Measurements from ENCODE around the gene PFDN4. TPM values are rescaled to one million over a fixed set of nuclear protein-coding genes. Genes with fewer than 3 reads are reported as not detected.
"Not testable (repeated sequence)": the region's sequence is repeated elsewhere in the genome, so short reads cannot be mapped to it uniquely, and the experiment has no call there.

Gene PFDN4
- total RNA-seq, 1 donor from 2014 or later: 19.8 TPM

DNA sequence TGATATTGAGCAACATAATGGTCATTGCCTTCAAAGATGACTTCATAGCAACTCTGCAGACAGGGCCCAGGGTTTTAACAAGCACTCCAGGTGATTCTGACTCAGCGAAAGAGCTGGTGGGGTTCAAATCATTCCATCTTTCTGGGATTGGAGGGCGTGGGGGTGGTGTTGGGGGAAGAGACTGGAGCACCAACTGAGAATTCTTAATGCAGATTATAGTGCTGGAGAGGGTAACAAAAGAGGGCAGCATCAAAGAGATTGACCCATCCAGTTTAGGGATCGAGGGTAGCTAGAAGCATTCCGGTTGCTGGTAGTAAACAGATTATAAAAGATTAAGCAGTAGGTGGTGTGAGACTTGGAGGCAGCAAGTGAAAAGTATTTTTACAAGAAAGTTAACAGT is 15.9 kb downstream of the PFDN4 start:
- DNase-seq (ENCODE audit: low spot score): no peak

DNA sequence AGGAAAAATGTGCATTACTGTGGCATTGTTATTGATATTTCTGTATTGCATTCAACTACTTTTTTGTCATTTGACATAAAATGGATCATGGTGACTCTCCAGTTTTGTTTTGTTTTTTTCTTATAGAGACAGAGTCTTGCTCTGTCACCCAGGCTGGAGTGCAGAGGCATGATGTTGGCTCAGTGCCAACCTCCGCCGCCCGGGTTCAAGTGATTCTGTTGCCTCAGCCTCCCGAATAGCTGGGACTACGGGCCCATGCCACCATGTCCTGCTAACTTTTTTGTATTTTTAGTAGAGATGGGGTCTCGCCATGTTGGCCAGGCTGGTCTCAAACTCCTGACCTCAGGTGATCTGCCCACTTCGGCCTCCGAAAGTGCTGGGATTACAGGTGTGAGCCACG is 16.8 kb downstream of the PFDN4 start:
- not testable (repeated sequence) for DNase-seq (ENCODE audit: low spot score)

DNA sequence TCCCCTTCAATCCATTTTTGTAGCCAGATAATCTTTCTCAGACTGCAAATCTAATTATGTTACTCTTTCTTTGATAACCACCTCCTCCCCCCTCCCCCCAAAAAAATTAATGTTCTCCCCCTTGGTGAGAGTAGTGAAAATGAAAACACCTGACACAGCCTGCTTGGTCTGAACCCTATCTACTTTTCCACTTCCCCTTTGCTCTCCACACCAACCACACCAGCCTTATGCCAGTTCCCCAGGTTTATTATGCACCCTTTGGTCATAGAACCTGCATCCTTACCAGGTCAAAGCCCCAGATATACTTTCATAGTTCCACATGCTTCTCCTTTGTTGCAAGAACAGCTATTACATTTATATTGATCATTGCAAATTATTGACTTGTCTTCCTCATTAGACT is 19.4 kb downstream of the PFDN4 start:
- DNase-seq (ENCODE audit: low spot score): no peak

DNA sequence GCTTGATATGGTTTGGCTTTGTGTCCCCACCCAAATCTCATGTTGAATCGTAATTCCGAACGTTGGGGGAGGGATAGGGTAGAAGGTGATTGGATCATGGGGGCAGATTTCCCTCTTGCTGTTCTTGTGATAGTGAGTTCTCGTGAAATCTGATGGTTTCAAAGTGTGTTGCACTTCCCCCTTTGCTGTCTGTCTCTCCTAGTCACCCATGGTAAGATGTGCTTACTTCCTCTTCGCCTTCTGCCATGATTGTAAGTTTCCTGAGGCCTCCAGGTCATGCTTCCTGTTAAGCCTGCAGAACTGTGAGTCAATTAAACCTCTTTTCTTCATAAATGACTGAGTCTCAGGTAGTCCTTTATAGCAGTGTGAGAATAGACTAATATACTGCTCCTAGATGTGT is 19.9 kb downstream of the PFDN4 start:
- DNase-seq (ENCODE audit: low spot score): no peak

DNA sequence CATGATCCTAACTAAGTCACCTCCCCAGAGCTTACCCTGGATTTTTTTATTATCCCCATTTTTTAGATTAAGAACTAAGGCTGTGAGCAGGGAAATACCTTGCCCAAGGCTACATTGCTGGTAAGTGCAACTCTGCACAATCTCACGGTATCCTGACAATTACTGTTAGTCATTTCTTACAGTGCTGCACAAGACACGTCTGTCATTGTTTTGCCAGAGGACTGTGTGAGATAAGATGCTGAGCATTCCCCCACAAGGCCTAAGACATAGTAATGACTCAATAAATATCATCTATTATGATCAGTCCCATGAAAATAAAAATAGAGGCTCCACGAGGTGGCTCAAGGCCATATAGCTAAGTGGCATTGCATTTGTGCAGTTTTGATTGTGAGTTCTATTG is 21.0 kb downstream of the PFDN4 start:
- no peak for DNase-seq (ENCODE audit: low spot score)

DNA sequence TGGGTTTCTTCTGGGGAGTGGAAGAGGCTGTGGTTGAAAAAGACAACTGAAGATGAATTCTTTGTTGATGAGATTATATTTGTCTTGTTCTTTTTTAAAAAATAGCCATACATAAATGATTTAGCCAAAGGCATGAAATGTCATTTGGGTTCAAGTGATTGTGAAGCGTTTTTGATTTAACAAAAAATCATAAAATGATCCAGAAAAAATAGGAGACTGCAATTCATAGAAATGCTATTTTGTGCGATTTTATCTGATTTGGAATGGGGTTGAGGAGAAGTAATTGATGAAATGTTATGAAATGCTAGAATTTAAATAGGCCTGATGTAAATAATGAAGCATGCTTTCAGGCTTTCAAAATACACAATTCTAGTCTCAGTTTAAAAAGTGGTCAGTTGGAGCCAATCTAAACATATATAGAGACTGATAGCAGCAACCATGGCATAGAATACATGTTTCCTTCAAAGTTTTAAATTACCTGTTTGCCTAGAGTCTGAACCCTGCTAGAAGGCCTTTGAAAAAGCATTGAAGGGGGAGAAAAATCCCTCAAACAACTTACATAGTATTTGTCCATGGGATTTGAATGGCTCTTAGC is 21.8 kb downstream of the PFDN4 start:
- no peak for DNase-seq (ENCODE audit: low spot score)

DNA sequence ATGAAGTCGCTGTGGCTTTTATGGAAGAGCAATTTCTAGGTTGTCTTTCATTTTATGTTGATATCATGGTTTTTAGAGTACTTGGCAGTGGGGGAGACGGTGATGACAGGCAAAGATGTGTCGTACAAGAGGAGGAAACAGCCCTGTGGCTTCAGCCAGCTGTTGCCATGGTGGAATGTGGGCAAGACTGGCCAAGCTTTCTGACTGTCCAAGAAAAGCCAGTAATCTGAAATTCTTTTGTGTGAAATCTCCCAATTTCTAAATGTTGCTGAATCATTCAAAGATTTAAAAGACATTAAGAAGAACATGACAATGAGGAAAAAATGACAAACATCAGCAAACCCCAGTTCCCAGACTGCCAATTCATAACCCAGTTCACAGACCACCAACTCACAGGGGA is 23.1 kb downstream of the PFDN4 start:
- no peak for DNase-seq (ENCODE audit: low spot score)

DNA sequence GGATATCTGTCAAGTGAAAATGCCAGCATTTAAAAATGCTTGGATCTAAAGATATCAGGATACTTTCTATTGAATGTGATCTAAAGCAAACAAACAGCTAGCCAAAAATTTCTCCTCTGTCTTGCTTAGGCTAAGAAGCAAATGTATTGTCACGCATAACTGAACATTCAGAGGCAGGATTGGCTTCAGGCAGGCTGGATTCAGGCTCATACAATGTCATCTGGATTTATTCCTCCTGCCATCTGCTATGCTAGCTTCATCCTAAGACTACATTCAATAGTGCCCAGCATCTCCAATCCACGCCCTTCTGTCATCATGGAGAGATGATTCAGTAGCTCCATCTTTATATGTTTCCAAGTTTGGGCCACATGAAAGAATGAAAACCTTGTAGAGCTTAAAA is 27.1 kb downstream of the PFDN4 start:
- DNase-seq (ENCODE audit: low spot score): no peak

DNA sequence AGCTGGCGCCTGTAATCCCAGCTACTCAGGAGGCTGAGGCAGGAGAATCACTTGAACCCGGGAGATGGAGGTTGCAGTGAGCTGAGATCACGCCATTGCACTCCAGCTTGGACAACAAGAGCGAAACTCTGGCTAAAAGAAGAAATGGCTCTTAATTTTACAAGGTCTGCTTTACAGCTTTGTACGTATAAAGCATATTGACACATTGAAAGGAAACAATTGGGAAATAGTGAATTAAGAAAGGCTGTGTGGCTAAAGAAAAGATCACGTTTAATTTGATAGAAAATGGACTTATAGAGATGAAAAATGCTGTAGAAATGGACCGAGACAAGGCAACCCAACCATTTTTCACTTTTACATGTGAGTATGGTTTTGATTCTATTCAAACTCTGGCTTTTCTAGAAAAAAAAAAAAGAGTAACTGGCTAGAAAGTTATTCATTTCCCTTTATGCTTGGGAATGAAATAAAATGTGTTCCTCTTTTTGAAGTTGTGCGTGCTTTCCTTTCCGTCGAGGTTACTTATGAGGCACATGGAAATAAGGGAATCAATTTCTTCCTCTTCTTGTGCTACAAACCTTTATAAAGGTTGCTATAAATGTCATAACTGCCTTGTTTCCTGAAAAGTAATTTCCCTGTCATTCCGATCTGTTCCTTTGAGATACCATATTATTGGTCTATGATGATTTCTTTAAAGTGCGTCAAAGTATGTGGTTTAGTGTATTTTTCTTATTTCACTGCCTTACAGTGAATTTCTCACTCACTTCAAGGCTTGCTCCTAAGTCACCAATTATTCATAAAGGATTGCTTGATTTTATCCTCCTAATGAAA is 29.4 kb downstream of the PFDN4 start:
- DNase-seq (ENCODE audit: low spot score): no peak

DNA sequence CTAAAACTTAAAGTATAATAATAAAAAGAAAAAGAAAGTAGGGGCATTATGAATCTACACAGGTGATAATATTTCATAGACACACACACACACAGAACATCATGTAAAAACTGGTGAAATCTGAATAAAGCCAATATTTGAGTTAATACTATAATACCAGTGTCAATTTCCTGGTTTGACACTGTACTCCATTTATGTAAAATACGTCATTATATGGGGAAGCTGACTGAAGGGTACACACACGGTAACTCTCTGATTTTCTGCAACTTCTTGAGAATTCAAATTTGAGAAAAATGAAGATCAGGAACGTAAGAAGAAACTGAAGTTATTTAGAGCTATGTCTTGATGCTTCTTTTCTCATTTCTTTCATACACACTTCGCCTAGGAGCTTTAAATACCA is 36.2 kb downstream of the PFDN4 start:
- DNase-seq (ENCODE audit: low spot score): no peak

DNA sequence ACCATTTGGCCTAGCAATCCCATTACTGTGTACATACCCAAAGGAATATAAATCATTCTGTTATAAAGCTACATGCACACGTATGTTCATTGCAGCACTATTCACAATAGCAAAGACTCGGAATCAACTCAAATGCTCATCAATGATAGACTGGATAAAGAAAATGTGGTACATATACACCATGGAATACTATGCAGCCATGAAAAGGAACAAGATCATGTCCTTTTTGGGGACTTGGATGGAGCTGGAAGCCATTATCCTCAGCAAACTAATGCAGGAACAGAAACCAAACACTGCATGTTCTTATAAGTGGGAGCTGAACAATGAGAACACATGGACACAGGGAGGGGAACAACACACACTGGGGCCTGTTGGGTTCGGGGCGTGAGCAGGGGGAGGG is 40.8 kb downstream of the PFDN4 start:
- not testable (repeated sequence) for DNase-seq (ENCODE audit: low spot score)

DNA sequence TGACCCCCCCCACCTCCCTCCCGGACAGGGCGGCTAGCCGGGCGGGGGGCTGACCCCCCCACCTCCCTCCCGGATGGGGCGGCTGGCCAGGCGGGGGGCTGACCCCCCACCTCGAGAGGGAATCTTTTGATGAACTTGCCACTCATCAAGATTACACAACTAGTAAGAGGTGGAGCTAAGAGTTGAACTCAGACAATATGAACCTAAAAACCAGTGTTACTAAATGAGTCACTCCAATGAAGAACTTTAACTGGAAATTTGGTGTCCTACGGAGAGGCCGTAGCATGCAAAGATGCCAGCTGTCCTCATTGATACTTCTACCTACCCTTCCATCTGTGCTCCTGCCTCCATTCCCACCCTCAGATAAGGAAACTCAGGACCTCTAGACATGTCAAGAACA is 42.8 kb downstream of the PFDN4 start:
- no peak for DNase-seq (ENCODE audit: low spot score)

DNA sequence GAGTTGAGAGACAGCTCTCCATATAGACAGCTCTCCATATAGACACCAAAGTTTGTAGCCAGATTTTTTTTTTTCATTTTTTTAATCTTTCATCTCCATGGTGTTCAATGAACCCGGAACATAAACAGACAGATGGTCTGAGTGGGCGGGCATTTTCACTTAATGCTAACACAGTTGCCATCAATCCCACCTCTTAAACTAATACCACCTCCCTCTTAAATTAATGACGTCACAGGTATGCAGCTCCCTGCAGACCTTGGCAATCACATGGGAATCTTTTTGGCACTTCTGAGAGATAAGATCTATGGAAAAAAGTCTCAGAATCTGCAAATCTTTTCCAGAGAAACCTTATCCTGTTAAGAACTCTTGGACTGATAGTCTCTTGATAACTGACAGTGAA is 43.2 kb downstream of the PFDN4 start:
- DNase-seq (ENCODE audit: low spot score): no peak

DNA sequence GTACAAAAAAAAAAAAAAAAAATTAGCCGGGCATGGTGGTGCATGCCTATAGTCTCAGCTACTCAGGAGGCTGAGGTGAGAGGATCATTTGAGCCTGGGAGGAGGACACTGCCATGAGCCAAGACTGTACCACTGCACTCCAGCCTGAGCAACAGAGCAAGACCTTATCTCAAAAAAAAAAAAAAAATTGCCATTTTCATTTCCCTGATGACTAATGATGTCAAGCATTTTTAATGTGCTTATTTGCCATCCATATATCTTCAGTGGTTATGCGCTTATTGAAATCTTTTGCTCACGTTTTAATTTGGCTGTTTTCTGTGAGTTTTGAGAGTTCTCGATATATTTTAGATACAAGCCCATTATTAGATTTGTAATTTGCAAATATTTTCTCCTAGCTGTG is 46.7 kb downstream of the PFDN4 start:
- no peak for DNase-seq (ENCODE audit: low spot score)

DNA sequence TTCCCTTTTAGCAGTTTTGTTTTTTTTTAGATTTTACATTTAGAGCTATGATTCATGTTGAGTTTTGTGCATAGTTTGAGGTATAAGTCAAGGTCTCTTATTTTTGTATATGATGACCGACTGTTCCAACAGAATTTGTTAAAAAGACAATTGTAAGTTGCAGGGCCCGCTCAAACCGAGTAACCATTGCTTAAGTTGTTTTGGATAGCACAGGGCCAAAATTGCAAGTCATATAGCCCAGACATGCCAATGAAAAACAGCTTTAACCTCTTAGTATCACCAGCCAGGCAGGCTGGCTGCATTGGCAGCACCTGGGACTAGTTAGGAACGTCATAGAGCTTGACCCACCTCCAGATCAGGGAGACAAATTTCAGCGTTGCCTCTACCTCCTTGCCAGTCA is 47.3 kb downstream of the PFDN4 start:
- DNase-seq (ENCODE audit: low spot score): no peak

DNA sequence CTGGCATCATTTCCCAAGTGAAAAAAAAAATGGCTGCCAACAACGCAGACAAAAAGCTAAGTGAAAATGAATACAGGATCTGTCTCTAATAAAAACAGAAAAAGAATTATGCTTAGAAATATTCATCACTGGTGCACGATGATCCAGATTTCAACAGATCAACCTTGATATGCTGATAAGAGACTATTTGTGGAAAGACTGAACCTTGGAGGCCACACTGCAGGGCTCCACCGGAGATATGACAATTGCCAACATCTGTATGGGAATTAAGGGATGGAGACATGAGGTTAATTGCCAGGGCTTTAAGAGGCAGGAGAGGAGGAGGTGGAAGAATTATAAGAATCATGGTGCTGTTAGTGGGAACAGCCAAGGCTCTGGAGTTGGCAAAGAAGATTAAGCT is 48.3 kb downstream of the PFDN4 start:
- no peak for DNase-seq (ENCODE audit: low spot score)

DNA sequence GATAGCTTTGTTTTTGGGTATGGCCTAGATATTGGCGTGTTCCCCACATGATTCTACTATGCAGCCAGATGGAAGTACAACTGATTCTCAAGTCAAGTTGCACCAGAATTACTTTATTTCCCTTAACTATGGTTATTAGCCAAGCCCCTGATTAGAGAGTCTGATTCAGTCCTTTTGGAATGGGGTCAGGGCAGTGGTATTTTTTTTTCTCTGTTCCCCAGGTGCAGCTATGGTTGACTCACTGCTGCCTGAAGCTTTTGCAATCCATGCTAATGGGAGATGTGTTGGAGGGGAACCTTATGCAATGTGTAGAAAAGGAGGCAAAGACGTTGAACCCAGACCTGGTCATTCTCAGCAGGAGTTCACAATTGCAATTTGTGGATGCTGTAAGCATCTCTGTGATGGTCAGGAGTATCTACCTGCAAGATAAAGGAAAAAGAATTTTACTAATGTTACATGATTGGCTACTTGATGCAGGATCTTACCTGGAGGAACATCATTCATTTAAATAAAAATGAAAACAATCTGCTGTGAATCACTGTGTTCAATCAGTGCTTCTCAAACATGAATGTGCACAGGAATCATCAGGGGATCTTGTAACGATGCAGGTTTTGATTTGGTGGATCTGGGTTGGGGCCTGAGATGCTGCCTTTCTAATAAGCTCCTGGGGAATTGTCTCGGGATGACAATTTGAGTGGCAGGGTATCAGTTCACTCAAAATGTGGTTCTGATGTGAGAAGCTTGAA is 49.4 kb downstream of the PFDN4 start:
- DNase-seq (ENCODE audit: low spot score): no peak

DNA sequence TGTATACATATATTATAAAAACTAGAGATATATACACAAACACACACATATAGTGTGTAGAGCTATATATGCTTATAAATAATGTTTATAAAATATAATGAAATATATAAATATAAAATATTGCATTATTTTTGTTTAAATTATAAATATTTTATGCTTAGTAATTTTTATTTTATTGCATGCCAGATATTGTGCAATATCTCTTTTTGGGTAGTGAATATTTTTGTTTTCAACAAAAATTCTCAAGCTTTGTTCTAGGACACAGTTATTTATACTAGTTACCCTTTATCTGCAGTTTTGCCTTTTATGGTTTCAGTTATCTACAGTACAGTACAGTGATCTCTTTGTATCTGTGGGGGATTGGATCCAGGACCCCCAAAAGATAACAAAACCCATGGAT is 52.2 kb downstream of the PFDN4 start:
- DNase-seq (ENCODE audit: low spot score): no peak

DNA sequence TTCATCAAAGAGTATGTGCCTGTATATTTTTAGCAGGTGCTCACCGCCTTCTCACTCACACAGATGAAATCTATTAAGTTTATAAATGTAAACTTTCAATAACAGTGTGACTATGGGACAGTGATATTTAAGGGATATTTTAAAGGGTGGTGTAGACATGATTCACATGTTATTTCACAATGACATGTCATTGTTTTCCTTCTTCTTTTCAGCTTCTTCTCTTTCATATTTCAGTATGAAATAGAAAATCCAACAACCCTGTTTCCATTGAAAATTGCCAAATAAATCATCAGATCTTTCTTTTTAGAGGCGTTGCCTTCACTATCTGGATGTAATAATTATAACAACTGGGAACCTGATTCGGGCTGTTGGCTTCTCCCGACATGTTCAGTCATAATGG is 54.8 kb downstream of the PFDN4 start:
- DNase-seq (ENCODE audit: low spot score): no peak

DNA sequence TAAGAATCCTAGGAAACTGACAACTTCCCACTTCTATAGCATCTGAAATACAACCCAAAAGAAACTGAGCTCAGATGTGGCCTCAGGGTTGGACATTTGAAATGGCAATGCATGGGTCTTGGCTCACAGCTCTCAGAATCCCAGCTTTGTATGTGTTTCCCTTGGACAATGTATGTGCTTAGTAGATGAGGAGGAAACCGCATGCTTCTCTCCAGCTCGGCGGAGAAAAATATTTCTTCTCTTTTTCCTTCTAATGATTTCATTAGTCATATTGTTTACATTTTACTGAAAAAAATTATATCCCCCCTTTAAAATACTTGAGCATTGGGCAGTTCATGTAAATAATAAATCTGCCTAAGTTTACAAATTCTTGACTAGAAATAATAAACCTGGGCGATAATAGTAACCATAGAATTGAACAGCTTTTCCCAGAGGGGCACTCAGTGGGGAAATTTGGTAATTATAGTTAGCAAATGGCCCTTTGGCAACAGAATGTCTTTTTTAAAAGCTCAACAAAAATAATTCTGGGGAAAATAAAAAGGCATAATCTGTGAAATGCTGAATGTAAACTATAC is 55.3 kb downstream of the PFDN4 start:
- no peak for DNase-seq (ENCODE audit: low spot score)

DNA sequence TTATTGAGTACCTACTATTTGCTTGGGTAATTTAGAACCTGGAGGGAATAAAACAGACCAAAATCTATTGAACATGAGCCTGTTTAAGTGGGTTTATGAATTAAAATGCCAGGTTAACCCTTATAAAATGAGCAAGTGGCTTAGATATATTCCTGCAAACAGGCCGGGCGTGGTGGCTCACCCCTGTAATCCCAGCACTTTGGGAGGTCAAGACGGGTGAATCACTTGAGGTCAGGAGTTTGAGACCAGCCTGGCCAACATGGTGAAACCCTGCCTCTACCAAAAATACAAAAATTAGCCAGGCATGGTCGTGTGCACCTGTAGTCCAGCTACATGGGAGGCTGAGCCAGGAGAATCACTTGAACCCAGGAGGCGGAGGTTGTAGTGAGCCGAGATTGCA is 57.9 kb downstream of the PFDN4 start:
- DNase-seq (ENCODE audit: low spot score): not testable (repeated sequence)

DNA sequence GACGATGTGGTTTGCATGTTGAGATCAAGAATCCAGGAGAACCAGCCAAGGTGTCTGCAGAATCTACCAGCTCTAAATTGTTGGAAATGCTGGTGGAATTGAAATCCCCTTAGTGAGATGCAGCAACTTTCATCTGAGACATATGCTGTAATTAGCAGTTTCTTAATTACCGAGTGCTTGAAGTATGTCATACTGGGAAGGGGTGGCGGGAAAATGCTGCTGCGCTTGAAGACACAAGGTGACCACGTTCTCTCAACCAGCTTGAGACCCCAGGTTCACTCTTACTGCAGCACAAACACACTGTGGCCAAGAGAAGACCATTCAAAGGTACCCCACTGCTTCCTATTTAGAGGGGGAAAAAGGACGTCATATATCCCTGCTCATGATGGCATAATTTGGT is 59.0 kb downstream of the PFDN4 start:
- no peak for DNase-seq (ENCODE audit: low spot score)

Data from mesenteric fat pad (tissue), 1 donor.